WTC11 (cell line): ENCODE results near the gene NTN3.

Experiments used
- CREM ChIP-seq: sonication (generic); formaldehyde crosslinking; IDR thresholded peaks from 2 replicates; pipeline ENCODE4 v1.8.1; 2022; ENCODE audit warnings: mild to moderate bottlenecking, missing genetic modification reagents, moderate library complexity
- ESRRA ChIP-seq: sonication (generic); formaldehyde crosslinking; IDR thresholded peaks from 2 replicates; pipeline ENCODE4 v1.8.1; 2022; ENCODE audit warnings: mild to moderate bottlenecking, missing genetic modification reagents, borderline replicate concordance
- GTF2I ChIP-seq: fragments of 250-450 bp; sonication (Bioruptor Pico); conservative IDR thresholded peaks from 2 replicates; pipeline ENCODE4 v1.4.0; 2021; ENCODE audit warnings: mild to moderate bottlenecking
- NFYB ChIP-seq: sonication (generic); formaldehyde crosslinking; conservative IDR thresholded peaks from 2 replicates; pipeline ENCODE4 v1.8.0; 2022; ENCODE audit warnings: low read depth, missing genetic modification reagents
- NR2C2 ChIP-seq: sonication (generic); formaldehyde crosslinking; IDR thresholded peaks from 2 replicates; pipeline ENCODE4 v1.8.0; 2022; ENCODE audit warnings: mild to moderate bottlenecking, missing genetic modification reagents
- ZBTB21 ChIP-seq: sonication (generic); formaldehyde crosslinking; IDR thresholded peaks from 2 replicates; pipeline ENCODE4 v1.8.1; 2023; ENCODE audit warnings: mild to moderate bottlenecking, missing genetic modification reagents, borderline replicate concordance
- TF ChIP-seq, protein P1 (sequence below): fragments of 200-600 bp; IDR thresholded peaks from 2 replicates; pipeline ENCODE4 v1.8.0; 2022; ENCODE audit warnings: antibody characterized with exemption
- TF ChIP-seq, protein P2 (sequence below): sonication (generic); formaldehyde crosslinking; IDR thresholded peaks from 2 replicates; pipeline ENCODE4 v1.8.1; 2023; ENCODE audit warnings: mild to moderate bottlenecking, missing genetic modification reagents, moderate library complexity
- TF ChIP-seq, protein P3 (sequence below): sonication (generic); formaldehyde crosslinking; conservative IDR thresholded peaks from 2 replicates; pipeline ENCODE4 v1.8.1; 2023; ENCODE audit warnings: mild to moderate bottlenecking, low read depth, missing genetic modification reagents, moderate library complexity
- TF ChIP-seq, protein P4 (sequence below): sonication (generic); formaldehyde crosslinking; IDR thresholded peaks from 2 replicates; pipeline ENCODE4 v1.8.0; 2022; ENCODE audit warnings: mild to moderate bottlenecking, missing genetic modification reagents

DNA sequence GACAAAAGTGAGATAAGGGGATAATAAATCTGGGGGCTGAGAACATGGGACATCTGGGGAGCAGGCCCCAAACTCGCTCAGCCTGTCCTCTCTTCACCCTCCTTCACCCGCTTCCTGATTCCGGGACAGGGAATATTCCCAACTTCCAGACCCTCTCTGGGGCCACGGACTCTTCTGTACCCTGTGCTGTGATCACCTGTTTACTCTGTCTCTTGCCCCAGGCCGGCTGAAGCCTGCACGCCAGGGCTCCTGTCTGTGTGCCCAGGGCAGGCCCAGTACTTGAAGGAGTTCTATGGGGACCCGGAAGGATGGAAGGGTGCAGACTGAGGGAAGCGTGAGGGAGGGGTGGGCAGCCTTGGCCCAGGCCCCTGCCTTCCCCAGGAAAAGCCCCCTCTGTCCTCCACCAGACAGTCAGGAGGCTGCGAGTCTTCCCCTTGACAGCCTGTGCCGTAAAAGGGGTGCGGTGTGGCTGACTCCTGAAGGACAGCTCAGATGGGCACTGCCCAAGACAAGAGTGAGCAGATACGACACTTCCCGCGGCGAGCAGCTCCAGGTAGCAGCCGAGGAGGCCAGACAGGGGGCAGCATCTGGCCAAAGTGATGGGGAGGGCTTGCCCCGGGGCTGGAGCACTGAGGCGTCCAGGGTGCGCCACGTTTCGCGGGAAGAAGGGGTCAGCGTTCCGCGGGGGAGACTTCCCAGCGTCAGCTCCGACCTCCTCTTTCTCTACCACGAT is 42.9 kb upstream of the NTN3 start:
- TF ChIP-seq, protein P1, sequence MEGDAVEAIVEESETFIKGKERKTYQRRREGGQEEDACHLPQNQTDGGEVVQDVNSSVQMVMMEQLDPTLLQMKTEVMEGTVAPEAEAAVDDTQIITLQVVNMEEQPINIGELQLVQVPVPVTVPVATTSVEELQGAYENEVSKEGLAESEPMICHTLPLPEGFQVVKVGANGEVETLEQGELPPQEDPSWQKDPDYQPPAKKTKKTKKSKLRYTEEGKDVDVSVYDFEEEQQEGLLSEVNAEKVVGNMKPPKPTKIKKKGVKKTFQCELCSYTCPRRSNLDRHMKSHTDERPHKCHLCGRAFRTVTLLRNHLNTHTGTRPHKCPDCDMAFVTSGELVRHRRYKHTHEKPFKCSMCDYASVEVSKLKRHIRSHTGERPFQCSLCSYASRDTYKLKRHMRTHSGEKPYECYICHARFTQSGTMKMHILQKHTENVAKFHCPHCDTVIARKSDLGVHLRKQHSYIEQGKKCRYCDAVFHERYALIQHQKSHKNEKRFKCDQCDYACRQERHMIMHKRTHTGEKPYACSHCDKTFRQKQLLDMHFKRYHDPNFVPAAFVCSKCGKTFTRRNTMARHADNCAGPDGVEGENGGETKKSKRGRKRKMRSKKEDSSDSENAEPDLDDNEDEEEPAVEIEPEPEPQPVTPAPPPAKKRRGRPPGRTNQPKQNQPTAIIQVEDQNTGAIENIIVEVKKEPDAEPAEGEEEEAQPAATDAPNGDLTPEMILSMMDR = no peak
- TF ChIP-seq NFYB (CRISPR knock-in tag) (no peak), ZBTB21 (CRISPR knock-in tag) (no peak), ESRRA (CRISPR knock-in tag) (no peak), CREM (CRISPR knock-in tag) (no peak), NR2C2 (CRISPR knock-in tag) (no peak), GTF2I (no peak)
- TF ChIP-seq, protein P2, sequence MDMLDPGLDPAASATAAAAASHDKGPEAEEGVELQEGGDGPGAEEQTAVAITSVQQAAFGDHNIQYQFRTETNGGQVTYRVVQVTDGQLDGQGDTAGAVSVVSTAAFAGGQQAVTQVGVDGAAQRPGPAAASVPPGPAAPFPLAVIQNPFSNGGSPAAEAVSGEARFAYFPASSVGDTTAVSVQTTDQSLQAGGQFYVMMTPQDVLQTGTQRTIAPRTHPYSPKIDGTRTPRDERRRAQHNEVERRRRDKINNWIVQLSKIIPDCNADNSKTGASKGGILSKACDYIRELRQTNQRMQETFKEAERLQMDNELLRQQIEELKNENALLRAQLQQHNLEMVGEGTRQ (CRISPR knock-in tag) = no peak
- TF ChIP-seq, protein P3, sequence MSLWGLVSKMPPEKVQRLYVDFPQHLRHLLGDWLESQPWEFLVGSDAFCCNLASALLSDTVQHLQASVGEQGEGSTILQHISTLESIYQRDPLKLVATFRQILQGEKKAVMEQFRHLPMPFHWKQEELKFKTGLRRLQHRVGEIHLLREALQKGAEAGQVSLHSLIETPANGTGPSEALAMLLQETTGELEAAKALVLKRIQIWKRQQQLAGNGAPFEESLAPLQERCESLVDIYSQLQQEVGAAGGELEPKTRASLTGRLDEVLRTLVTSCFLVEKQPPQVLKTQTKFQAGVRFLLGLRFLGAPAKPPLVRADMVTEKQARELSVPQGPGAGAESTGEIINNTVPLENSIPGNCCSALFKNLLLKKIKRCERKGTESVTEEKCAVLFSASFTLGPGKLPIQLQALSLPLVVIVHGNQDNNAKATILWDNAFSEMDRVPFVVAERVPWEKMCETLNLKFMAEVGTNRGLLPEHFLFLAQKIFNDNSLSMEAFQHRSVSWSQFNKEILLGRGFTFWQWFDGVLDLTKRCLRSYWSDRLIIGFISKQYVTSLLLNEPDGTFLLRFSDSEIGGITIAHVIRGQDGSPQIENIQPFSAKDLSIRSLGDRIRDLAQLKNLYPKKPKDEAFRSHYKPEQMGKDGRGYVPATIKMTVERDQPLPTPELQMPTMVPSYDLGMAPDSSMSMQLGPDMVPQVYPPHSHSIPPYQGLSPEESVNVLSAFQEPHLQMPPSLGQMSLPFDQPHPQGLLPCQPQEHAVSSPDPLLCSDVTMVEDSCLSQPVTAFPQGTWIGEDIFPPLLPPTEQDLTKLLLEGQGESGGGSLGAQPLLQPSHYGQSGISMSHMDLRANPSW (CRISPR knock-in tag) = no peak
- TF ChIP-seq, protein P4, sequence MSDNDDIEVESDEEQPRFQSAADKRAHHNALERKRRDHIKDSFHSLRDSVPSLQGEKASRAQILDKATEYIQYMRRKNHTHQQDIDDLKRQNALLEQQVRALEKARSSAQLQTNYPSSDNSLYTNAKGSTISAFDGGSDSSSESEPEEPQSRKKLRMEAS = no peak
